PC-3 (cell line): ENCODE data around the gene MGAT5. TPM values are rescaled to one million over a fixed set of nuclear protein-coding genes. Genes with fewer than 3 reads are reported as not detected.

Experiments used
- ATAC-seq: fragments of 200-7000 bp; cut with Tn5 transposase; 2 replicates; pipeline ENCODE4 v1.9.1; 2020; ENCODE audit warnings: mild to moderate bottlenecking, moderate library complexity
- BruUV-seq: library from RNA; stranded (reverse); fragments of 400-500 nt; replicated peaks from 2 replicates; lab custom pipeline; 2021; lab: Mats Ljungman, UMichigan
- CTCF ChIA-PET: fragments of 300-600 bp; sonication (Branson Sonifier 250); formaldehyde crosslinking; loops from one replicate; lab custom pipeline; 2022; ENCODE audit warnings: antibody characterized with exemption; lab: Charles Lee
- POLR2A ChIA-PET: fragments of 300-600 bp; sonication (Branson Sonifier 250); formaldehyde crosslinking; loops from one replicate; lab custom pipeline; 2022; ENCODE audit warnings: antibody characterized with exemption; ENCODE audit not compliant: unreplicated experiment; lab: Charles Lee
- DNase-seq: peaks from one replicate; pipeline ENCODE4 v3.0.0-alpha.2; 2015
- H2AFZ ChIP-seq: fragments of 300-600 bp; sonication (generic); 2 replicates; pipeline ENCODE4 v1.6.0; 2016; ENCODE audit warnings: antibody characterized with exemption, low read length
- H3F3A ChIP-seq: fragments of 300-600 bp; sonication (generic); one replicate; pipeline ENCODE4 v1.6.0; 2017; ENCODE audit warnings: antibody characterized with exemption, low read length, control low read depth, mild to moderate bottlenecking; ENCODE audit not compliant: unreplicated experiment
- H3K27ac ChIP-seq: fragments of 300-600 bp; sonication (generic); 2 replicates; pipeline ENCODE4 v1.5.1; 2016; ENCODE audit warnings: mild to moderate bottlenecking, low read length
- H3K27me3 ChIP-seq: fragments of 300-600 bp; sonication (generic); 2 replicates; pipeline ENCODE4 v1.6.1; 2016; ENCODE audit warnings: low read length, mixed read lengths
- H3K36me3 ChIP-seq: fragments of 300-600 bp; sonication (generic); 2 replicates; pipeline ENCODE4 v1.6.1; 2016; ENCODE audit warnings: low read depth, mixed run types, low read length, mixed read lengths
- H3K4me1 ChIP-seq: fragments of 300-600 bp; sonication (generic); 2 replicates; pipeline ENCODE4 v1.5.1; 2016; ENCODE audit warnings: low read length; ENCODE audit not compliant: insufficient read depth
- H3K4me2 ChIP-seq: fragments of 300-600 bp; sonication (generic); 2 replicates; pipeline ENCODE4 v1.6.0; 2016; ENCODE audit warnings: low read length
- H3K4me3 ChIP-seq: fragments of 300-600 bp; sonication (generic); 2 replicates; pipeline ENCODE4 v1.5.1; 2016; ENCODE audit warnings: mild to moderate bottlenecking, low read length, mixed read lengths
- H3K79me2 ChIP-seq: fragments of 300-600 bp; sonication (generic); 2 replicates; pipeline ENCODE4 v1.6.1; 2017; ENCODE audit warnings: low read length, mixed read lengths
- H3K9ac ChIP-seq: fragments of 300-600 bp; sonication (generic); 2 replicates; pipeline ENCODE4 v1.6.0; 2016; ENCODE audit warnings: mild to moderate bottlenecking, low read length
- H3K9me2 ChIP-seq: fragments of 300-600 bp; sonication (generic); replicated peaks from 2 replicates; pipeline ENCODE4 v1.6.1; 2016; ENCODE audit warnings: mixed run types, low read length, mixed read lengths
- H3K9me3 ChIP-seq: fragments of 300-600 bp; sonication (generic); 2 replicates; pipeline ENCODE4 v1.6.1; 2016; ENCODE audit warnings: low read length, mixed read lengths
- H4K20me1 ChIP-seq: fragments of 300-600 bp; sonication (generic); 2 replicates; pipeline ENCODE4 v1.6.1; 2016; ENCODE audit warnings: low read length, mixed read lengths
- CTCF ChIP-seq: fragments of 300-600 bp; sonication (generic); conservative IDR thresholded peaks from 2 replicates; pipeline ENCODE4 v1.5.1; 2017; ENCODE audit warnings: antibody characterized with exemption, low read depth, mild to moderate bottlenecking, low read length
- EZH2 ChIP-seq: fragments of 300-600 bp; sonication (generic); IDR thresholded peaks from one replicate; pipeline ENCODE4 v1.6.1; 2017; ENCODE audit warnings: antibody characterized with exemption, mild to moderate bottlenecking, low read length; ENCODE audit not compliant: unreplicated experiment
- EZH2phosphoT487 ChIP-seq: fragments of 300-600 bp; sonication (generic); IDR thresholded peaks from 2 replicates; pipeline ENCODE4 v1.6.1; 2018; ENCODE audit warnings: mild to moderate bottlenecking, antibody characterized with exemption, low read length, borderline replicate concordance
- intact Hi-C: fragments of 100-400 bp; cut with micrococcal nuclease; formaldehyde crosslinking; loops from 2 replicates; pipeline ENCODE4 v1.9.0; 2023
- total RNA-seq: library from RNA; depleted of rRNA; stranded (reverse); fragments of >200 nt; gene quantifications from 2 replicates; pipeline ENCODE4 v1.2.3, GENCODE V29; 2014

The MGAT5 gene
- total RNA-seq, 1 experiment from 2014 or later: 33.8 TPM

GRCh38 chr2:134406311-134406710 is 152.4 kb downstream of the MGAT5 start:
- Histone ChIP-seq H3K27me3 (no peaks in the 10 kb centered on the region), H3K79me2 (no peaks in the 10 kb centered on the region), H2AFZ (no peak overlapping the region), H3K4me2 (peak overlapping the region; percentile 34), H3K9me2 (no peaks in the 10 kb centered on the region), H3F3A (no peaks in the 10 kb centered on the region), H3K36me3 (no peaks in the 10 kb centered on the region), H4K20me1 (0 out of 2 replicates have a peak, but pooled peaks cover 4% of the 10 kb centered on the region), H3K4me1 (peaks cover 47% of the 10 kb centered on the region), H3K9me3 (no peaks in the 10 kb centered on the region), H3K4me3 (no peak overlapping the region), H3K9ac (no peak overlapping the region), H3K27ac (peak overlapping the region; percentile 35)
- no peak for TF ChIP-seq EZH2
- no peak for TF ChIP-seq EZH2phosphoT487
- TF ChIP-seq CTCF: no peak
- intact Hi-C loops: loop anchor here (5.0 kb wide), 1 partner anchor 49 kb away; no protein-coding TSS in a partner anchor
- BruUV-seq: no TSS peak
- ChIA-PET CTCF (interaction anchor here (0.5 to 0.6 kb wide), 2 partner anchors 45 to 160 kb away, joined by 3 to 5 read pairs; no protein-coding TSS in a partner anchor), POLR2A (no interaction called here)
- DNase-seq (peak; percentile 83), ATAC-seq (peak; percentile 71)

- BruUV-seq: no TSS peak
- Histone ChIP-seq H3K4me1 (peaks cover 49% of the 10 kb centered on the region), H3K4me3 (no peak overlapping the region), H3K4me2 (peak overlapping the region; percentile 34; the same call in 1 of the 2 replicates), H4K20me1 (0 out of 2 replicates have a peak, but pooled peaks cover 4% of the 10 kb centered on the region), H3K79me2 (no peaks in the 10 kb centered on the region), H3K27ac (peak overlapping the region; percentile 6), H2AFZ (no peak overlapping the region), H3K9me3 (no peaks in the 10 kb centered on the region), H3K27me3 (no peaks in the 10 kb centered on the region), H3K36me3 (no peaks in the 10 kb centered on the region), H3F3A (no peaks in the 10 kb centered on the region), H3K9ac (no peak overlapping the region), H3K9me2 (no peaks in the 10 kb centered on the region)
- TF ChIP-seq CTCF (no peak), EZH2 (no peak), EZH2phosphoT487 (no peak)
- POLR2A ChIA-PET: no interaction called here
- intact Hi-C loops: loop anchor here (5.0 kb wide), 1 partner anchor 49 kb away; no protein-coding TSS in a partner anchor
- ATAC-seq (no peak), DNase-seq (no peak)
- CTCF ChIA-PET: interaction anchor here (0.5 to 0.6 kb wide), 2 partner anchors 44 to 161 kb away, joined by 3 to 5 read pairs; no protein-coding TSS in a partner anchor
Measured at GRCh38 chr2:134406736-134407135, 152.9 kb downstream of the MGAT5 start.
